Naive B cell (primary cell): Measurements from ENCODE around the gene HOXD9. TPM values are rescaled to one million over a fixed set of nuclear protein-coding genes. Genes with fewer than 3 reads are reported as not detected.

Experiments
- ATAC-seq, 2 donors: fragments of 150-1000 bp; cut with Tn5 transposase; 2 replicates each; pipeline ENCODE4 v1.10.0; 2021; ENCODE audit warnings: low read depth in 2 of 2, mild to moderate bottlenecking in 2 of 2, moderate library complexity in 2 of 2
- DNase-seq: peaks from one replicate; pipeline ENCODE4 v3.0.0; 2022
- H3K27ac Mint-ChIP-seq, 6 donors: one replicate each; pipeline ENCODE4 v1.8.0; 2020 to 2022; ENCODE audit warnings: mild to moderate bottlenecking in 6 of 6, mixed read lengths in 6 of 6, moderate library complexity in 5 of 6, inconsistent platforms in 2 of 6
- H3K27me3 Mint-ChIP-seq, 3 donors: one replicate each; pipeline ENCODE4 v1.8.0; 2021 to 2022; ENCODE audit warnings: mixed read lengths in 3 of 3, mild to moderate bottlenecking in 1 of 3
- H3K36me3 Mint-ChIP-seq, 2 donors: one replicate each; pipeline ENCODE4 v1.8.0; 2020 to 2022; ENCODE audit warnings: mixed read lengths in 2 of 2, inconsistent platforms in 1 of 2, mild to moderate bottlenecking in 1 of 2
- H3K4me1 Mint-ChIP-seq, 3 donors: one replicate each; pipeline ENCODE4 v1.8.0; 2020 to 2022; ENCODE audit warnings: mixed read lengths in 3 of 3, inconsistent platforms in 1 of 3, mild to moderate bottlenecking in 1 of 3, moderate library complexity in 1 of 3
- H3K4me3 Mint-ChIP-seq, 8 donors: one replicate each; pipeline ENCODE4 v1.8.0; 2020 to 2022; ENCODE audit warnings: mild to moderate bottlenecking in 8 of 8, mixed read lengths in 8 of 8, moderate library complexity in 8 of 8, inconsistent platforms in 2 of 8
- H3K9me3 Mint-ChIP-seq, 7 donors: one replicate each; pipeline ENCODE4 v1.8.0; 2020 to 2022; ENCODE audit warnings: mixed read lengths in 7 of 7, mild to moderate bottlenecking in 5 of 7, inconsistent platforms in 2 of 7, moderate library complexity in 1 of 7
- polyA plus RNA-seq, 6 donors: library from polyadenylated mRNA; unstranded; fragments of 300-500 nt; fragmentation: Illumina TruSeq; gene quantifications; one replicate each; pipeline ENCODE4 v1.2.3, GENCODE V29; 2021; ENCODE audit warnings: low read depth in 6 of 6

Gene HOXD9
- polyA plus RNA-seq, 6 donors from 2014 or later: not detected

DNA sequence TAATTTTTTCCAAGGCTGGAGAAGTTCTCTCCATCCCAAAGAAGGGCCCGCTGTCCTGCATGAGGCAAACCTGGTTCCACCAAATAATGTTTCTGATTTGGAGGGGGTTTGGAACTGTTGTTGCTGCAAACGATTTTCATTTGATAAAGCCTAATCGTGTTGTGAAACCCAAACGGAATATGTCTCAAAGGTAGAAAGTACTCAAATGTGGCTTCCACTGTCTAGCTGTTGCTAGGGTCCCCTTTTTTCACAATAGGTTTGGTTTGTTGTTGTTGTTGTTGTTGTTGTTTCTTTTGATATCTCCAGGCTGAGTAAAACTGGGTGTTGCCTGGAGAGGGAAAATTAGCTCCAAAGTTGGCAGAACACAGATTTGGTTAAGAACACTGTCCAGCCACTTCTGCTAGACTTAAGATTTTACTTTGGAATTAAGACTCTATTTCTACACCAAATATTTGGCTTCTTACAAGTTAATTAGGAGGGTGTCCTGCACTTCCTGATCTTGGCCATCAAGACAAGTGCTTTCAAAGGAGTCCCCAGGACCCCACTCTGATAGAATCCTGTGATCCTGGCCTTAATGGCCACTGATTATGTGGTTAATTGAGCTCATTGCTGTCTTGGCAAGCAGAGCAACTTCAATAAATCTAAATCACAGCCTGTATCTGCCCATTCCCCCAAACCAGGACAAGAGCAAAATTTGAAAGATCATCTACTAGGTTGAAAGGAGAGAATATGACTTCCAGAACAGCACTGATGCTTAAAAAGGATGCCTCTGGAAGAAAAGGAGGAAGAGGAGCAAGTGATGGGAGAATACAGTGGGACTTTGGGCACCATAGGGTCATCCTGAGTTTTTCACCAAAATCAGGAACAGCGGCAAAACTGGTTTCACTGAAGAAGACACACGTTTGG lies 33.3 kb upstream of the HOXD9 start:
- Mint-ChIP-seq H3K36me3 (peaks cover 0 to 16% of the 10 kb centered on the region in 2 donors), H3K9me3 (peaks cover 0 to 43% (median 26%) of the 10 kb centered on the region in 7 donors), H3K27ac (peak overlapping the region in 2 of 6 donors; percentile 88 to 94), H3K4me1 (peaks cover 18 to 20% (median 18%) of the 10 kb centered on the region in 3 donors), H3K27me3 (peaks cover 70 to 91% (median 85%) of the 10 kb centered on the region in 3 donors), H3K4me3 (peak overlapping the region in 3 of 8 donors; percentile 31 to 54 (median 40))
- ATAC-seq (no peak), DNase-seq (no peak)

DNA sequence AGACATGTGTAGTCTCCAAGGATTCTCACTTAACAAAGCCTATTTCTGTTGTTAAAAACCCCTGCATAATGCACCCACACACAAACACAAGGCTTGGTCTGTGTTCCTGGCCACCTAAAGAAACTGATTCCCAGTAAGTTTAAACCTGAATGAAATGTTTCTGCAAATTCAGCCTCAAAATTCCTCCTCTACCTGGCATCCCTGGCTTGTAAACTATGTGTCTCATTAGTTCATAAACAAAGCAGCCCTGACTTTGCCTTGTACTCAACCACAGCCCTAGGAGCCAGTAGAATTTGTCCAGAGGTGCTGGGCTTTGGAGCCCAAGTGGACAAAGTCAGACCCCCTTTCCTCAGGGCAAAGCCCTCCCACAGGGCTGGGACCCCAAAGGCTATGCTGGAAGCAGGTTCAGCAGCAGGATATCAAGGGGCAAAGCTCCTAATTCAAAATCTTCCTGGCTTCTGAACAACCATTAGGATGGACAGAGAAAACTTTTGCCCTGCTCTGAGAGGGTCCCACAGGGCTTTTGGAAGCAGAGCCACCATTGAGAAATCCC lies 32.6 kb upstream of the HOXD9 start:
- peaks cover 71 to 91% (median 85%) of the 10 kb centered on the region in 3 donors for H3K27me3 Mint-ChIP-seq

DNA sequence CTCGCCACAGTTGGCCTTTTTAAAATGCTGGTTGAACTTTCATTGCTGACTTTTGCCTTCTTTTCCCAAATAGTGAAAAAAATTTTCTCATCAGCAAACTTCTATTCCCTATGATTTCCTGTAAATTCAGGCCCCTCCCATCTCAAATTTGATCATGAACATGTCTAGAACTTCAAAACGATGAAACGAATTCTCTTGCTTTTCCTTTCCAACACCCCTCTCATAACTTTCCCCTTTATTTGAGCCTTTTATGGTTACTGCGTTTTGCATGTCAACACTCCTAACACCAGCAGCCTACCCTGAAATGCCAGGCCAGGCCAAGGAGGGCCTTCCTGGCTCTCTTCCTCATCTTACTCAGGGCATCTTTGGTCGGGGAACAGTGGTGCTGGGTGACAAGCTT lies 31.7 kb upstream of the HOXD9 start:
- Mint-ChIP-seq H3K27ac (peak overlapping the region in 2 of 6 donors; percentile 0 to 78), H3K4me3 (peak overlapping the region in 1 of 8 donors; percentile 13)
- DNase-seq: no peak

More for the DNA sequence above, 32.6 kb upstream of the HOXD9 start:
- H3K27ac Mint-ChIP-seq: no peak overlapping the region
- H3K4me1 Mint-ChIP-seq: peaks cover 14 to 23% (median 18%) of the 10 kb centered on the region in 3 donors
- ATAC-seq (no peak), DNase-seq (no peak)
- H3K9me3 Mint-ChIP-seq: peaks cover 0 to 42% (median 19%) of the 10 kb centered on the region in 7 donors
- H3K4me3 Mint-ChIP-seq: peak overlapping the region in 1 of 8 donors; percentile 54
- peaks cover 0 to 16% of the 10 kb centered on the region in 2 donors for H3K36me3 Mint-ChIP-seq

DNA sequence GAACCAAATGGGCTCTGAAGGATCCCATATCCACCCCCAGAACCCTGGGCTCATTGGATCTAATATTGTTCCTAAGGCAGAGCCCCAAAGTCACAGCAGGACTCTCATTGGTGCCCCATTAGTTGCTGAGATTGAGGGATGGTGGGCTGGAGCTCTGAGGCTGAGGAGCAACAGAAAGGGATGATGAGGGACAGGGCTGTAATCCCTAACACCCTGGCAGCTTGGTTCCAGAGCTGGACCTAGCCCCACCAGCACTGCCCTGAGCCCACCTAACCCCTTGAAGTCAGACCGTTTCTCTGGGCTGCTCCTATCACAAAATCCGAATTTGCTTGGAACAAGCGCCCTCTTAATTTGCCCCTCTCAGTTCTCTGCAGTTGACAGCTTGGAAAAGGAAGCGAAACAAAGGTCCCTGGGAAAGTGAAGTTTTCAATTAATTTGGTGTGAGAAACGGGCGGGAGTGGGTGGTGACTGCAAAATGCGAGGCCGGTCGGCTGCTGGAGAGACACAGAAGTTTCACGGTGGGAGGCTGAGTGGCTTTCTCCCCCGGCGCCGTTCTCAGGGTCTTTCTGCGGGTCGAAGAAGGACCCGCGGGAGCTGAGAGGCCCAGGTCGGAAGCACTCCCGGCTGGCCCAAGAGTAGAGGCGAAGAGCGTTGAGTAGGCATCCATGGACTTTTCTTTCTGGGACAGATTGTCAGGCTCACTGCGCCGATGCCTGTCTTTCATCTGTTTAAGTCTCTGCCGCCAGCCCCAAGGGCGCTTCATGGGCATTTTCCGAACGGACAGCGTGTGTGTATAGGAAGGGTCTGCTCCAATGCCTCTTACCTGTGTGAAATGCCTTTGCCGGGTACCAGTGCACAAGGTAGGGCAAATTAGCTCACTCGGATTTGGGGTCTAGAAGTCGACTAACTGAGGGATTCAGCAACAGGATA lies 30.9 kb upstream of the HOXD9 start:
- H3K36me3 Mint-ChIP-seq: peaks cover 0 to 16% of the 10 kb centered on the region in 2 donors
- no peak for ATAC-seq
- H3K4me3 Mint-ChIP-seq: peak overlapping the region in 7 of 8 donors; percentile 13 to 74 (median 62)
- peak overlapping the region in 4 of 6 donors; percentile 0 to 96 (median 75) for H3K27ac Mint-ChIP-seq
- peaks cover 0 to 40% (median 20%) of the 10 kb centered on the region in 7 donors for H3K9me3 Mint-ChIP-seq
- peaks cover 18 to 21% (median 19%) of the 10 kb centered on the region in 3 donors for H3K4me1 Mint-ChIP-seq
- peaks cover 76 to 90% (median 85%) of the 10 kb centered on the region in 3 donors for H3K27me3 Mint-ChIP-seq
- DNase-seq: no peak

More for the DNA sequence above, 31.7 kb upstream of the HOXD9 start:
- no peak for ATAC-seq
- Mint-ChIP-seq H3K9me3 (peaks cover 0 to 43% (median 22%) of the 10 kb centered on the region in 7 donors), H3K27me3 (peaks cover 74 to 91% (median 87%) of the 10 kb centered on the region in 3 donors), H3K36me3 (peaks cover 0 to 16% of the 10 kb centered on the region in 2 donors), H3K4me1 (peaks cover 14 to 23% (median 18%) of the 10 kb centered on the region in 3 donors)

DNA sequence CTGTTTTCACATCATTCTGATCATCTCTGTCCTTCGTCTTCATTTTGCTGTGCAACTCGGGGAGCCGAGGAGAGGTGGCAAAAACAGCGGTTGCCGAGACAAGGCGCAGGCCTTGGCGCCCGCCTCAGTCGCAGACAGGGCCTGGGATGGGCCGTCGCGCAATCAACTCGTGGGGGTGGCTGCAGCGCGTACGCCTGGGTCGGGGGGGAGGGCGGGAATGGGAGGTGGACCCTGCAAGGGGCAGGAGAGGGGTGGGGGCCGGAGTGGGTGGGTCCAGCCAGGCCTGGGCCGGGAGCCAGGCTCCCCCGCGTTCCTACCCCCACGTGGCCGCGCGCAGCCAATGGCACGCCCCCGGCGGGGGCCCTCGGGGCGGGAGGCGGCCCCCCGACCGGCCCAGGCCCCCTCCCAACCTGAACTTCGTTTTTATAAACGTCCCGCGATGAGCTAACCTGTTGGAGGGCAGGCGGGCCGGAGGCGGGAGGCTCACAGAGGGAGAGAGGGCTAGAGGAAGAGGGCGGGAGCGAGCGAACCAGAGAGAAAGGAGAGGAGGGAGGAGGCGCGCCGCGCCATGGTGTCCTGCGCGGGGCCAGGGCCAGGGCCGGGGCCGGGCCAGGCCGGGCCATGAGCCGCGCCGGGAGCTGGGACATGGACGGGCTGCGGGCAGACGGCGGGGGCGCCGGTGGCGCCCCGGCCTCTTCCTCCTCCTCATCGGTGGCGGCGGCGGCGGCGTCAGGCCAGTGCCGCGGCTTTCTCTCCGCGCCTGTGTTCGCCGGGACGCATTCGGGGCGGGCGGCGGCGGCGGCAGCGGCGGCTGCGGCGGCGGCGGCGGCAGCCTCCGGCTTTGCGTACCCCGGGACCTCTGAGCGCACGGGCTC lies 30.0 kb upstream of the HOXD9 start, which contains the start of gene HOXD13:
TSS of gene HOXD13 (plus strand) at position 452 of the 875 bp plus-strand sequence. CDS start at position 622, 170 bp downstream.
- Mint-ChIP-seq H3K36me3 (peaks cover 0 to 7% of the 10 kb centered on the region in 2 donors), H3K4me3 (peak within 1 kb of the TSS; percentile 48 to 74 (median 68)), H3K9me3 (peaks cover 0 to 31% (median 19%) of the 10 kb centered on the region in 7 donors), H3K27ac (peak within 1 kb of the TSS in 5 of 6 donors; percentile 58 to 96 (median 78)), H3K27me3 (peaks cover 75 to 90% (median 85%) of the 10 kb centered on the region in 3 donors), H3K4me1 (peaks cover 27 to 28% (median 27%) of the 10 kb centered on the region in 3 donors)
- ATAC-seq (no peak), DNase-seq (no peak)

DNA sequence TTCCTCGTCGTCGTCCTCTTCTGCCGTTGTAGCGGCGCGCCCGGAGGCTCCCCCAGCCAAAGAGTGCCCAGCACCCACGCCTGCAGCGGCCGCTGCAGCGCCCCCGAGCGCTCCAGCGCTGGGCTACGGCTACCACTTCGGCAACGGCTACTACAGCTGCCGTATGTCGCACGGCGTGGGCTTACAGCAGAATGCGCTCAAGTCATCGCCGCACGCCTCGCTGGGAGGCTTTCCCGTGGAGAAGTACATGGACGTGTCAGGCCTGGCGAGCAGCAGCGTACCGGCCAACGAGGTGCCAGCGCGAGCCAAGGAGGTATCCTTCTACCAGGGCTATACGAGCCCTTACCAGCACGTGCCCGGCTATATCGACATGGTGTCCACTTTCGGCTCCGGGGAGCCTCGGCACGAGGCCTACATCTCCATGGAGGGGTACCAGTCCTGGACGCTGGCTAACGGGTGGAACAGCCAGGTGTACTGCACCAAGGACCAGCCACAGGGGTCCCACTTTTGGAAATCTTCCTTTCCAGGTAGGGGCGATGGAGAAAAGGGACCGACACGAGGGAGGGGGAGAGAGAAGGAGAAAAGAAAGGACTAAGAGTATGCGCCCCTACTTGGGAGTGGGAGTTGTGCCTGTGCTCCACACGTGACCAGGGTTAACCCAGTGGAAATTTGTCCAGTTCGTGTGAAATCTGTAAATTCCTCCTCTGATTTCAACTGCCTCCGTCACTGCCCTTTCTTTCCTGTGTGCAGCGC lies 29.2 kb upstream of the HOXD9 start:
- DNase-seq (no peak), ATAC-seq (no peak)
- peaks cover 29 to 30% (median 30%) of the 10 kb centered on the region in 3 donors for H3K4me1 Mint-ChIP-seq
- peaks cover 0 to 34% (median 18%) of the 10 kb centered on the region in 7 donors for H3K9me3 Mint-ChIP-seq
- H3K27me3 Mint-ChIP-seq: peaks cover 78 to 88% (median 87%) of the 10 kb centered on the region in 3 donors
- peak overlapping the region; percentile 20 to 72 (median 40) for H3K4me3 Mint-ChIP-seq
- peak overlapping the region in 5 of 6 donors; percentile 58 to 84 (median 72) for H3K27ac Mint-ChIP-seq
- peaks cover 0 to 7% of the 10 kb centered on the region in 2 donors for H3K36me3 Mint-ChIP-seq

DNA sequence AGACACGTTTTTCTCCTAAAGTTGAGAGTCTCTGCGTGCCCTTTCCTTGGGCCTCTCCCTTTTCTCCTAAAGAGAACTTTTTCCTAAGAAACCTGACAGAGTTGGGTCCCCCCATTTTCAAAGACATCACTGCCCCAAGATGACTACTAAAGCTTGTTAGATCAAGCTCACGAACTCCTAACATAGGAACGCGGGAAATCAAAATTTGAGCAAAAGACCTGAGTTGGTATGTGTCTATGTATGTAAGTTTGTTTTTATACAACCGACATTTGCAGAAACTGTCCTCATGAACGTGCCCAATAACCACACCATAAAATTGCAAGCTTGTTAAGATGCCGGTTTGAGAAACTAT lies 28.6 kb upstream of the HOXD9 start:
- H3K27me3 Mint-ChIP-seq: peaks cover 77 to 88% (median 87%) of the 10 kb centered on the region in 3 donors
- no peak for ATAC-seq
- peak overlapping the region in 7 of 8 donors; percentile 20 to 72 (median 31) for H3K4me3 Mint-ChIP-seq
- peaks cover 0 to 34% (median 18%) of the 10 kb centered on the region in 7 donors for H3K9me3 Mint-ChIP-seq
- peak overlapping the region in 4 of 6 donors; percentile 61 to 84 (median 76) for H3K27ac Mint-ChIP-seq
- no peak for DNase-seq
- H3K4me1 Mint-ChIP-seq: peaks cover 26 to 29% (median 27%) of the 10 kb centered on the region in 3 donors
- H3K36me3 Mint-ChIP-seq: peaks cover 0 to 7% of the 10 kb centered on the region in 2 donors

DNA sequence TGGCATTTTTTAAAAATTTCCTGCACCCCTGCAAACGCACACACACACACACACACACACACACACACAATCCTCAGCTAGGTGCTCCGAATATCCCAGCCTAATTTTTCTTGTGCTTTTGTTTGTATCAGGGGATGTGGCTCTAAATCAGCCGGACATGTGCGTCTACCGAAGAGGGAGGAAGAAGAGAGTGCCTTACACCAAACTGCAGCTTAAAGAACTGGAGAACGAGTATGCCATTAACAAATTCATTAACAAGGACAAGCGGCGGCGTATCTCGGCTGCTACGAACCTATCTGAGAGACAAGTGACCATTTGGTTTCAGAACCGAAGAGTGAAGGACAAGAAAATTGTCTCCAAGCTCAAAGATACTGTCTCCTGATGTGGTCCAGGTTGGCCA lies 28.2 kb upstream of the HOXD9 start:
- H3K27me3 Mint-ChIP-seq: peaks cover 78 to 88% (median 88%) of the 10 kb centered on the region in 3 donors
- DNase-seq (no peak), ATAC-seq (no peak)
- peaks cover 0 to 7% of the 10 kb centered on the region in 2 donors for H3K36me3 Mint-ChIP-seq
- H3K27ac Mint-ChIP-seq: no peak overlapping the region
- H3K4me1 Mint-ChIP-seq: peaks cover 26 to 29% (median 27%) of the 10 kb centered on the region in 3 donors
- peak overlapping the region in 1 of 8 donors; percentile 72 for H3K4me3 Mint-ChIP-seq
- H3K9me3 Mint-ChIP-seq: peaks cover 0 to 34% (median 18%) of the 10 kb centered on the region in 7 donors

DNA sequence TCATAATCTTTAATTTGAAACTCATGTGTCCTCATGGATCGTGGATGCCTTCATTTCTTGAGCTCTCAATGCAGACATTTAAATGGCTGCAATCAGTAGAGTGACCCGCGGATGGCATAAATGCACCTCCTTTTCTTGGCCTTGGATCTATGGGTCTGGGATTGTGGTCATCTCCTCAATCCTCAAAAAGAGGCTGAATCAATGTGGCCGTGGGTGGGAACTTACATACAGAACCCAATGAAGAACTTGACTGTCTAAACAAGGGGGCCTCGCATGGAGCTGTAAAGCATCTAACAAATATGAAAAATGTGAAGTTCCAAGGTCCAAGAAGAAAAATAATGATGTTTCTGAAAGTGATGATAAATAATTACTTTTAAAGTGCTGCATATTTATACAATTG lies 27.1 kb upstream of the HOXD9 start:
- peak overlapping the region in 1 of 6 donors; percentile 60 for H3K27ac Mint-ChIP-seq
- H3K36me3 Mint-ChIP-seq: peaks cover 0 to 7% of the 10 kb centered on the region in 2 donors
- DNase-seq (no peak), ATAC-seq (no peak)
- H3K4me3 Mint-ChIP-seq: peak overlapping the region in 1 of 8 donors; percentile 73
- H3K27me3 Mint-ChIP-seq: peaks cover 71 to 90% (median 84%) of the 10 kb centered on the region in 3 donors
- H3K4me1 Mint-ChIP-seq: peaks cover 27 to 29% (median 28%) of the 10 kb centered on the region in 3 donors
- peaks cover 0 to 34% (median 18%) of the 10 kb centered on the region in 7 donors for H3K9me3 Mint-ChIP-seq

DNA sequence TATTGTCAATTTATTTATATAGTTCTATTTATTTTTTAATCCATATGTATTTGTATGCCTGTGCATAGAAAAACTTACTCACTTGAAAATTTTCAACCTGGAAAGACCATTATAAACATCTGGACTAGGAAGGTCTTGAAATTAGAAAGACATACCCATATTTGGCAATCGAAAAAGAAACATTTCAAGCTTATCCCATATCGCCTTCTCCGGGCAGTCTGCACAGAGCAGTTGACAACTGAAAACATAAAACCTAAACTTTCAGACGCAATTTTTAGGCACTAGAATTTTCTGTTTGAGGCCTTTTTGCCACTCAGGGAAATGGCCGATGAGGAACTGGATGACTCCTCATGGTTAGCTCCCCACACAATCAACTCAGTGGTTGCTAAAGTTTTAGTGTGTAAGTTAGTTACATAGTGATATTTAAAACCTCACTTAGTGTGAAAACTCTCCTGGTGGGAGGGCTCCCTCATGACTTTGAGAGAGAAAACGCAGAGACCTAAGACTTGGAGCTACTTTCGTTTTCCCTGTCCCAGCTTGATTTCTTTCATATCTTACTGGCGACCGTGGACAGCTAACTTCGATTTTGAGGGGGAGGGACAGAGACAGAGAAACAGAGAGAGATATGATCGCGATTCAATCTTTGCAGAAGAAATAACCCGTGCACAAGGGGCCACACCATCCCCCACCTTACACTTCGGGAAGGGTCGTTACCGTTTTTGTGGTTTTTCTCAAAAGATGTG lies 26.1 kb upstream of the HOXD9 start:
- H3K4me1 Mint-ChIP-seq: peaks cover 27 to 29% (median 28%) of the 10 kb centered on the region in 3 donors
- peaks cover 0 to under 1% of the 10 kb centered on the region in 2 donors for H3K36me3 Mint-ChIP-seq
- no peak for DNase-seq
- H3K9me3 Mint-ChIP-seq: peaks cover 0 to 28% (median 18%) of the 10 kb centered on the region in 7 donors
- ATAC-seq: no peak
- H3K27me3 Mint-ChIP-seq: peaks cover 67 to 92% (median 84%) of the 10 kb centered on the region in 3 donors
- H3K4me3 Mint-ChIP-seq: peak overlapping the region; percentile 63 to 86 (median 74)
- peak overlapping the region in 1 of 6 donors; percentile 82 for H3K27ac Mint-ChIP-seq
